Chondrocyte (in vitro differentiated cells): Measurements from ENCODE around the gene NUDT9. TPM values are rescaled to one million over a fixed set of nuclear protein-coding genes. Genes with fewer than 3 reads are reported as not detected.
"Not testable (repeated sequence)": the region's sequence is repeated elsewhere in the genome, so short reads cannot be mapped to it uniquely, and the experiment has no call there.

Source experiments
- DNase-seq: peaks from one replicate; pipeline ENCODE4 v3.0.0; 2021; ENCODE audit warnings: mixed read lengths, low spot score
- H3K27ac Mint-ChIP-seq: one replicate; pipeline ENCODE4 v1.8.0; 2021; ENCODE audit warnings: mild to moderate bottlenecking, moderate library complexity, mixed read lengths; ENCODE audit not compliant: unreplicated experiment
- H3K27me3 Mint-ChIP-seq: 2 replicates; pipeline ENCODE4 v1.8.0; 2021; ENCODE audit warnings: low read depth, mixed read lengths
- H3K36me3 Mint-ChIP-seq: 2 replicates; pipeline ENCODE4 v1.8.0; 2021; ENCODE audit warnings: low read depth, mixed read lengths
- H3K4me1 Mint-ChIP-seq: 2 replicates; pipeline ENCODE4 v1.8.0; 2021; ENCODE audit warnings: low read depth, mild to moderate bottlenecking, mixed read lengths
- H3K4me3 Mint-ChIP-seq: one replicate; pipeline ENCODE4 v1.8.0; 2021; ENCODE audit warnings: mild to moderate bottlenecking, moderate library complexity, mixed read lengths; ENCODE audit not compliant: unreplicated experiment
- H3K9me3 Mint-ChIP-seq: 2 replicates; pipeline ENCODE4 v1.8.0; 2021; ENCODE audit warnings: low read depth, mixed read lengths
- total RNA-seq: library from RNA; stranded (reverse); gene quantifications from 3 replicates; pipeline ENCODE4 v1.2.1, GENCODE V29; 2021
- TF ChIP-seq, protein P1 (sequence below): fragments of 200-600 bp; sonication (generic); IDR thresholded peaks from 2 replicates; pipeline ENCODE4 v1.5.0; 2021; ENCODE audit warnings: antibody characterized with exemption, mild to moderate bottlenecking, moderate library complexity

NUDT9 gene
- total RNA-seq, 1 donor from 2014 or later, result 20.5 TPM

GRCh38 chr4:87416965-87417364 is 5.4 kb upstream of the NUDT9 start:
- no peaks in the 10 kb centered on the region for H3K27me3 Mint-ChIP-seq
- H3K4me1 Mint-ChIP-seq, result peaks cover 8% of the 10 kb centered on the region
- TF ChIP-seq, protein P1, sequence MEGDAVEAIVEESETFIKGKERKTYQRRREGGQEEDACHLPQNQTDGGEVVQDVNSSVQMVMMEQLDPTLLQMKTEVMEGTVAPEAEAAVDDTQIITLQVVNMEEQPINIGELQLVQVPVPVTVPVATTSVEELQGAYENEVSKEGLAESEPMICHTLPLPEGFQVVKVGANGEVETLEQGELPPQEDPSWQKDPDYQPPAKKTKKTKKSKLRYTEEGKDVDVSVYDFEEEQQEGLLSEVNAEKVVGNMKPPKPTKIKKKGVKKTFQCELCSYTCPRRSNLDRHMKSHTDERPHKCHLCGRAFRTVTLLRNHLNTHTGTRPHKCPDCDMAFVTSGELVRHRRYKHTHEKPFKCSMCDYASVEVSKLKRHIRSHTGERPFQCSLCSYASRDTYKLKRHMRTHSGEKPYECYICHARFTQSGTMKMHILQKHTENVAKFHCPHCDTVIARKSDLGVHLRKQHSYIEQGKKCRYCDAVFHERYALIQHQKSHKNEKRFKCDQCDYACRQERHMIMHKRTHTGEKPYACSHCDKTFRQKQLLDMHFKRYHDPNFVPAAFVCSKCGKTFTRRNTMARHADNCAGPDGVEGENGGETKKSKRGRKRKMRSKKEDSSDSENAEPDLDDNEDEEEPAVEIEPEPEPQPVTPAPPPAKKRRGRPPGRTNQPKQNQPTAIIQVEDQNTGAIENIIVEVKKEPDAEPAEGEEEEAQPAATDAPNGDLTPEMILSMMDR, result no peak
- peaks cover 11% of the 10 kb centered on the region for H3K9me3 Mint-ChIP-seq
- H3K27ac Mint-ChIP-seq, result no peak overlapping the region
- H3K36me3 Mint-ChIP-seq, result no peaks in the 10 kb centered on the region
- DNase-seq, result no peak
- H3K4me3 Mint-ChIP-seq, result no peak overlapping the region

DNA sequence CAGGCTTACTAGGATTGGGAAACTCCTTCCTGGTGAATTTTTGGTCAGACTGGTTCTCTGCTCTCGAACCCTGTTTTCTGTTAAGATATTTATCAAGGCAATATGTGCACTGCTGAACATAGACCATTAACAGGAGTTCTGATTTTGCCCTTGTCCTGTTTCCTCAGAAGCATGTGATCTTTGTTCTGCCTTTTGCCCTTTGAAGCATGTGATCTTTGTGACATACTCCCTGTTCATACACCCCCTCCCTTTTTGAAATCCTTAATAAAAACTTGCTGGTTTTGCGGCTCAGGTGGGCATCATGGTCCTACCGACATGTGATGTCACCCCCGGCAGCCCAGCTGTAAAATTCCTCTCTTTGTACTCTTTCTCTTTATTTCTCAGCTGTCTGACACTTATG is 4.0 kb upstream of the NUDT9 start:
- peaks cover 14% of the 10 kb centered on the region for H3K4me1 Mint-ChIP-seq
- not testable (repeated sequence) for H3K27ac Mint-ChIP-seq

DNA sequence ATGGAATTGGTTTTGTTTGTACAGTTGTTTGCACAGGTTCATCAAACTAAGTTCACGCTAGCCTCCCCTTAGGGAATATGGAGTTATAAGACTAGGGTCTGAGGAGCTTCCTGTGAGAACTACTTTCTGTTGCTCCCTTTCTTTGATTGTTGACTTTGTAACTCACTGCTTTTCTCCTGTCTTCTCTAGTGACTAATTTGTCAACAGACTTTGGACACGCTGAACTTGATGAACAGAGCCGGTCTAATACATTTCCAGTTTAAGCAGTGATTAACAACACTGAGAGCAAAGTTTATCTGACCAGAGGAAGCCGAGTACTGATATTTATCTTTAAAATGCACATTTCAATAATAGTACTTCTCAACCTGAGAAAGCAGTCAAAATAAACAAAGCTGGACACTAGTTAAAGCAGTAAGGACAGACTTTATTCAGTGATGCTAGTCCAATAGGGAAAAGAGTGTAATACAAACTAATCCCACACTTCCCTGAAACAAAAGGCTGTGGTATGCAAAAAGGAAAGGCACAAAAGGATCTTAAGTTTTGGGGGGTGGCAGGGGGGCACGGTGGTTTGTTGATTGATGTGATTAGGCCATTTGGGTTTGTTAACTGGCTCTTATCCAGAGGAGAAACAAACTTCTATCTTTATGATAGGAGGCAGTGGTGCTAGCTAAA is 2.7 kb upstream of the NUDT9 start:
- TF ChIP-seq, protein P1, result no peak
- Mint-ChIP-seq H3K4me3 (no peak overlapping the region), H3K27ac (no peak overlapping the region), H3K9me3 (peaks cover 9% of the 10 kb centered on the region), H3K36me3 (no peaks in the 10 kb centered on the region), H3K4me1 (peaks cover 25% of the 10 kb centered on the region), H3K27me3 (no peaks in the 10 kb centered on the region)
- no peak for DNase-seq

More for the DNA sequence above, 4.0 kb upstream of the NUDT9 start:
- peaks cover 11% of the 10 kb centered on the region for H3K9me3 Mint-ChIP-seq
- not testable (repeated sequence) for H3K27me3 Mint-ChIP-seq, DNase-seq, H3K4me3 Mint-ChIP-seq, H3K36me3 Mint-ChIP-seq

DNA sequence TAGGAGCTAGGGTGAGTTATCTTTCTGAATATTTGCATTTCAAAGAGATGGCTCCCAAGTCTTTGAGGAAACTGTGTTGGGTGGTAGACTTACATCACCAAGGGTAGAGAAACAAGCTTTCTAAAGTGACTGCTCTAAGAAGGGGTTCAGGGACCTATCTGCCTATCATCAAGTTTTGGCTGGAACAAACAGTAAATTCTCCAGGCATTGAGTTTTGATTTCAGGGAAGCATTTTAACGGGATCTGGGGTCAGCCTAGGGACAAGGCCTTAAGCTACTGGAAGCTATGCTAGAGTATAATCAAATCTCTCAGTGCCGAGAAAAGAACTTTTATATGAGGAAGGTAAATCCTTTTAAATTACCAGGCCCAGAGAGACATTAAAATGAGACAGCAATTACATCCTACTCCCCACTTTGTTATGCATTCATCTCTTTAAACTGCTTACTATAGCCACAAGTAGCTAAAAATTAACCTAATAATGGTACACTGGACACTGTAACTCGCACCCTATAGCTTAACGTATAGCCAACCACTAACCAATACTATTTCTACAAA is 2.0 kb upstream of the NUDT9 start:
- Mint-ChIP-seq H3K36me3 (no peaks in the 10 kb centered on the region), H3K9me3 (peaks cover 9% of the 10 kb centered on the region), H3K4me3 (no peak overlapping the region), H3K27me3 (no peaks in the 10 kb centered on the region), H3K4me1 (peaks cover 30% of the 10 kb centered on the region), H3K27ac (no peak overlapping the region)
- no peak for DNase-seq
- TF ChIP-seq, protein P1, result no peak

DNA sequence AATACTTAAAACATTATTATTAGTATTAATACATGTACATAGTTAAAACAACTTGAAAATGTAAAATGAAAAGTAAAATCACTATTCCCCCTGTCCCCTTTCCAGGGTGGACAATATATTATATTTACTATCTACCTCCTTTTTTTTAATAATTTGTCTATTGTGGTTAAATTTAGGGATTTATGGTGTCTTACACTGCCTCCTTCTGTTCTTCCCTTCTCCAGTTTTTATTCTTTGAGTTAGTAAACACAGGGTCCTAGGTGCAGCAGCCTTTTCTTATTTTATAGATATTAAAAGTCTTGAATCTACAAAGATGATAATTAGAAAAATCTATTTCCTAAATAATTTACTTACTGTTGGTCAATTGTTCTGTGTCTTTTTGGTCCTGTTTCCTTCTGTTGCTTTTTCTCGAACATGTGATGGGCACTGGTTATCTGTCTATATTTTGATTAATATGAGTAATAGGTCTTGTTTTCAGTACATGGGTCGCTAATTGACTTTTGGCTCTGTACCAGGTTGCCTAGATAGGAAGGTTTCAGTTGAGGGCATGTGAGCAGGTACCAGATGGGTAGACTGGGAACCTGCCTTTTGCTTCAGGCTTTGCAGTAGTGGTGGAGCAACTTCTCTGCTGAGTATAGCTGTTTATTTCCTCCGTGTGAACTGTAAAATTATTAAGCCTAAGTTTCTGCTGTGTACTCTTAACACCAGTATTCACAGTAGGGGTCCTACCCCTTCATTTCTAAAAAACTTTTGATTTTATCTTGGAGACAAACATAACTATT is 1.1 kb downstream of the NUDT9 start:
- Mint-ChIP-seq H3K27ac (peak overlapping the region; percentile 37), H3K9me3 (peaks cover 3% of the 10 kb centered on the region), H3K4me1 (peaks cover 32% of the 10 kb centered on the region), H3K36me3 (no peaks in the 10 kb centered on the region), H3K27me3 (no peaks in the 10 kb centered on the region), H3K4me3 (peak overlapping the region; percentile 97)
- no peak for DNase-seq
- TF ChIP-seq, protein P1, result peak; percentile 66

GRCh38 chr4:87424099-87424543 is 1.7 kb downstream of the NUDT9 start:
- H3K27ac Mint-ChIP-seq, H3K27me3 Mint-ChIP-seq, DNase-seq, H3K9me3 Mint-ChIP-seq, H3K36me3 Mint-ChIP-seq: not testable (repeated sequence)
- Mint-ChIP-seq H3K4me1 (peaks cover 32% of the 10 kb centered on the region), H3K4me3 (peak overlapping the region; percentile 97)
